Spleen (tissue), 11 donors: ENCODE data around the gene TLR8. TPM values are rescaled to one million over a fixed set of nuclear protein-coding genes. Genes with fewer than 3 reads are reported as not detected.

Experiments
- DNase-seq: peaks from one replicate; pipeline ENCODE4 v3.0.0-alpha.2; 2020
- H3K27ac ChIP-seq, 8 donors: fragments of 200-600 bp; sonication (generic) in 7 of 8; 1 replicate in 4 of 8; 2 replicates in 4 of 8; pipeline versions ENCODE4 v1.5.0 to v1.8.0; 2016 to 2021; ENCODE audit warnings: inconsistent platforms in 4 of 8, mild to moderate bottlenecking in 4 of 8, moderate library complexity in 1 of 8
- H3K27me3 ChIP-seq, 7 donors: fragments of 200-600 bp; sonication (generic) in 6 of 7; replicated peaks in 1 of 7; 1 replicate in 4 of 7; 2 replicates in 3 of 7; pipeline versions ENCODE4 v1.5.0 to v1.8.0; 2016 to 2021; ENCODE audit warnings: inconsistent platforms in 3 of 7, mild to moderate bottlenecking in 1 of 7
- H3K36me3 ChIP-seq, 6 donors: fragments of 200-600 bp; sonication (generic) in 5 of 6; 1 replicate in 4 of 6; 2 replicates in 2 of 6; pipeline versions ENCODE4 v1.5.0 to v1.8.0; 2016 to 2021; ENCODE audit warnings: inconsistent platforms in 2 of 6
- H3K4me1 ChIP-seq, 6 donors: fragments of 200-600 bp; sonication (generic) in 5 of 6; 1 replicate in 3 of 6; 2 replicates in 3 of 6; pipeline versions ENCODE4 v1.5.0 to v1.8.0; 2016 to 2021; ENCODE audit warnings: inconsistent platforms in 3 of 6
- H3K4me3 ChIP-seq, 8 donors: fragments of 200-600 bp; sonication (generic) in 7 of 8; 1 replicate in 4 of 8; 2 replicates in 4 of 8; pipeline versions ENCODE4 v1.5.0 to v1.8.0; 2016 to 2021; ENCODE audit warnings: inconsistent platforms in 4 of 8, mild to moderate bottlenecking in 4 of 8, moderate library complexity in 2 of 8
- H3K9me3 ChIP-seq, 8 donors: fragments of 200-600 bp; sonication (generic) in 7 of 8; 1 replicate in 4 of 8; 2 replicates in 4 of 8; pipeline versions ENCODE4 v1.5.0 to v1.8.0; 2016 to 2021; ENCODE audit warnings: inconsistent platforms in 4 of 8
- POLR2A ChIP-seq, 3 donors: fragments of 450-650 bp; IDR thresholded peaks; one replicate each; pipeline ENCODE4 v1.5.1; 2017; ENCODE audit warnings: antibody characterized with exemption in 3 of 3, mild to moderate bottlenecking in 1 of 3
- POLR2AphosphoS5 ChIP-seq, 3 donors: sonication (generic); formaldehyde crosslinking; IDR thresholded peaks; one replicate each; pipeline ENCODE4 v1.5.1; 2017; ENCODE audit warnings: antibody characterized with exemption in 3 of 3
- WGBS, 5 donors: extraction: QIAGEN DNeasy Blood & Tissue Kit in 3 of 5; methylation state at CpG; one replicate each; pipeline versions ENCODE4 v1.1.5 to v1.1.7; 2013 to 2018; 5-methylcytosine and 5-hydroxymethylcytosine counted together
- intact Hi-C: fragments of 100-400 bp; cut with DNase I; formaldehyde crosslinking; loops from one replicate; pipeline ENCODE4 v1.15.0; 2023; ENCODE audit warnings: low total_unique reads
- polyA plus RNA-seq, 3 donors: library from polyadenylated mRNA; stranded (reverse); fragments of 200-250 nt; gene quantifications; one replicate each; pipeline ENCODE4 v1.2.1, GENCODE V29; 2013
- total RNA-seq, 7 donors: library from RNA; depleted of rRNA in 3 of 7; stranded (reverse); fragments of >200 nt in 3 of 7; fragmentation: NEBNext Ultra II Directional in 4 of 7; extraction: Animal tissue kit (Norgen Biotek cat#: 25700) in 4 of 7; gene quantifications; one replicate each; pipeline versions ENCODE4 v1.1.0 to v1.2.1, GENCODE V29; 2016 to 2021
- TF ChIP-seq, protein P1 (sequence below), 11 experiments: fragments of 200-600 bp in 7 of 11; fragments of 450-650 bp in 4 of 11; sonication (generic) in 4 of 11; IDR thresholded peaks in 8 of 11; conservative IDR thresholded peaks in 3 of 11; 1 replicate in 7 of 11; 2 replicates in 4 of 11; pipeline versions ENCODE4 v1.4.0 to v1.8.0; 2016 to 2021; ENCODE audit warnings: antibody characterized with exemption in 11 of 11, inconsistent platforms in 4 of 11, mild to moderate bottlenecking in 1 of 11
- donor health status: healthy with polysubstance abuse.
- donor health status: DM: no; HTN: no; CAD: no; lungs with moderate emphysema.
- donor health status: DM: no; HTN: no; CAD: no.
- donor health status: Bipolar disorder and iron deficiency.
- donor health status: healthy.
- donor health status: DM: no; HTN: no; CAD: no.
- donor health status: DM: yes; HTN: yes; CAD: no.

Gene TLR8
- total and polyA plus RNA-seq, 10 donors = 1.1 to 76.5 (median 23.0) TPM

GRCh38 chrX:12929701-12930100, 23.3 kb downstream of the TLR8 start:
- no peaks in the 10 kb centered on the region for H3K4me1 ChIP-seq
- no peaks in the 10 kb centered on the region for H3K9me3 ChIP-seq
- 69 to 86% (median 75%) methylated on average over 4 of the region's 4 CpGs for WGBS, 5 donors
- no peak overlapping the region for H3K27ac ChIP-seq
- TF ChIP-seq POLR2AphosphoS5 (IDR thresholded peaks at IDR 0.05) = no peak
- TF ChIP-seq POLR2A (IDR thresholded peaks at IDR 0.05) = no peak
- TF ChIP-seq, protein P1, sequence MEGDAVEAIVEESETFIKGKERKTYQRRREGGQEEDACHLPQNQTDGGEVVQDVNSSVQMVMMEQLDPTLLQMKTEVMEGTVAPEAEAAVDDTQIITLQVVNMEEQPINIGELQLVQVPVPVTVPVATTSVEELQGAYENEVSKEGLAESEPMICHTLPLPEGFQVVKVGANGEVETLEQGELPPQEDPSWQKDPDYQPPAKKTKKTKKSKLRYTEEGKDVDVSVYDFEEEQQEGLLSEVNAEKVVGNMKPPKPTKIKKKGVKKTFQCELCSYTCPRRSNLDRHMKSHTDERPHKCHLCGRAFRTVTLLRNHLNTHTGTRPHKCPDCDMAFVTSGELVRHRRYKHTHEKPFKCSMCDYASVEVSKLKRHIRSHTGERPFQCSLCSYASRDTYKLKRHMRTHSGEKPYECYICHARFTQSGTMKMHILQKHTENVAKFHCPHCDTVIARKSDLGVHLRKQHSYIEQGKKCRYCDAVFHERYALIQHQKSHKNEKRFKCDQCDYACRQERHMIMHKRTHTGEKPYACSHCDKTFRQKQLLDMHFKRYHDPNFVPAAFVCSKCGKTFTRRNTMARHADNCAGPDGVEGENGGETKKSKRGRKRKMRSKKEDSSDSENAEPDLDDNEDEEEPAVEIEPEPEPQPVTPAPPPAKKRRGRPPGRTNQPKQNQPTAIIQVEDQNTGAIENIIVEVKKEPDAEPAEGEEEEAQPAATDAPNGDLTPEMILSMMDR (IDR thresholded peaks at IDR 0.05 in 8 of 11, conservative IDR thresholded peaks at IDR 0.05 in 3 of 11) = no peak
- intact Hi-C loops = no loop called here
- H3K4me3 ChIP-seq = no peak overlapping the region
- H3K27me3 ChIP-seq = peaks cover 0 to 11% (median 0%) of the 10 kb centered on the region in 7 donors
- DNase-seq = no peak
- H3K36me3 ChIP-seq = no peaks in the 10 kb centered on the region

DNA sequence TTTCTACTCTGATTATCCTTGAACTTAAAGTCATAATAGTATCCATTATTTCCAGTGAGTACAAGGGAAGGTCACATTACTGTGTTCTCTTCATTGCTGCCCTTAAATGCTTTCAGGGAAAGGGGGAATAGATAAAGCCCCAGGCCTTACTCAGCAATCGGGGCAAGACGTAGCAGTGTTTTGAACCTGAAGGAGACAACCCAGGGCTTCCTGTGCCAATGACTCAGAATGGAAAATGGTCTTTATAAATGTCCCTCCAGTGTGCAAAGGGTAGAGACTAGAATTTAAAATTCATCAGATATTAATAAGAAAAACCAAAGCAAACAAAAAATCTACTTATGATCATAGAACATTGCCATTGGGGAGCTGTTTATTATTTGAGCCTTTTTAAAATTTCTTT, 23.7 kb downstream of the TLR8 start:
- Histone ChIP-seq H3K9me3 (no peaks in the 10 kb centered on the region), H3K27me3 (peaks cover 0 to 7% (median 0%) of the 10 kb centered on the region in 7 donors), H3K4me1 (no peaks in the 10 kb centered on the region), H3K4me3 (no peak overlapping the region), H3K27ac (no peak overlapping the region), H3K36me3 (no peaks in the 10 kb centered on the region)
- no peak for DNase-seq
- TF ChIP-seq, protein P1 (IDR thresholded peaks at IDR 0.05 in 8 of 11, conservative IDR thresholded peaks at IDR 0.05 in 3 of 11) = no peak
- TF ChIP-seq POLR2AphosphoS5 (IDR thresholded peaks at IDR 0.05) = no peak
- TF ChIP-seq POLR2A (IDR thresholded peaks at IDR 0.05) = no peak
- intact Hi-C loops = no loop called here
- WGBS, 5 donors = 49 to 83% (median 77%) methylated on average over 2 of the region's 2 CpGs

GRCh38 chrX:12932244-12932643, 25.8 kb downstream of the TLR8 start:
- H3K4me1 ChIP-seq = no peaks in the 10 kb centered on the region
- peaks cover 0 to 9% (median 0%) of the 10 kb centered on the region in 8 donors for H3K9me3 ChIP-seq
- no peak overlapping the region for H3K4me3 ChIP-seq
- no peak overlapping the region for H3K27ac ChIP-seq
- no peak for DNase-seq
- TF ChIP-seq POLR2A (IDR thresholded peaks at IDR 0.05) (no peak), POLR2AphosphoS5 (IDR thresholded peaks at IDR 0.05) (no peak)
- TF ChIP-seq, protein P1 (IDR thresholded peaks at IDR 0.05 in 8 of 11, conservative IDR thresholded peaks at IDR 0.05 in 3 of 11) = no peak
- H3K36me3 ChIP-seq = no peaks in the 10 kb centered on the region
- intact Hi-C loops = no loop called here
- WGBS, 5 donors = 77 to 100% (median 91%) methylated on average over 1 of the region's 1 CpG
- H3K27me3 ChIP-seq = peaks cover 0 to 10% (median 0%) of the 10 kb centered on the region in 7 donors

GRCh38 chrX:12934850-12935249, 28.4 kb downstream of the TLR8 start:
- 89 to 96% (median 94%) methylated on average over 5 of the region's 5 CpGs for WGBS, 5 donors
- no peak for DNase-seq
- Histone ChIP-seq H3K27me3 (peaks cover 0 to 15% (median 0%) of the 10 kb centered on the region in 7 donors), H3K4me3 (no peak overlapping the region), H3K9me3 (peaks cover 0 to 9% (median 0%) of the 10 kb centered on the region in 8 donors), H3K36me3 (no peaks in the 10 kb centered on the region), H3K4me1 (no peaks in the 10 kb centered on the region), H3K27ac (no peak overlapping the region)
- TF ChIP-seq POLR2AphosphoS5 (IDR thresholded peaks at IDR 0.05) = no peak
- TF ChIP-seq, protein P1 (IDR thresholded peaks at IDR 0.05 in 8 of 11, conservative IDR thresholded peaks at IDR 0.05 in 3 of 11) = no peak
- no peak for TF ChIP-seq POLR2A (IDR thresholded peaks at IDR 0.05)
- intact Hi-C loops = no loop called here
